Parathyroid adenoma (tissue), 2 donors: Measurements from ENCODE around the gene VDAC1.

Source experiments
- H2AFZ ChIP-seq: fragments of 300-600 bp; sonication (generic); one replicate; pipeline ENCODE4 v1.7.0; 2017; ENCODE audit warnings: antibody characterized with exemption, mild to moderate bottlenecking
- H3K27ac ChIP-seq: fragments of 300-600 bp; sonication (generic); one replicate; pipeline ENCODE4 v1.7.0; 2017
- H3K27me3 ChIP-seq: fragments of 300-600 bp; sonication (generic); one replicate; pipeline ENCODE4 v1.7.0; 2017; ENCODE audit warnings: low read length; ENCODE audit not compliant: control insufficient read depth, insufficient read depth
- H3K36me3 ChIP-seq: fragments of 300-600 bp; sonication (generic); one replicate; pipeline ENCODE4 v1.7.0; 2017; ENCODE audit warnings: low read length; ENCODE audit not compliant: control insufficient read depth, insufficient read depth
- H3K4me1 ChIP-seq: fragments of 300-600 bp; sonication (generic); one replicate; pipeline ENCODE4 v1.7.0; 2017; ENCODE audit warnings: control low read depth
- H3K4me2 ChIP-seq: fragments of 300-600 bp; sonication (generic); one replicate; pipeline ENCODE4 v1.7.0; 2017; ENCODE audit warnings: low read length
- H3K4me3 ChIP-seq: fragments of 300-600 bp; sonication (generic); one replicate; pipeline ENCODE4 v1.7.0; 2017; ENCODE audit warnings: low read depth, low read length
- H3K79me2 ChIP-seq: fragments of 300-600 bp; sonication (generic); one replicate; pipeline ENCODE4 v1.7.0; 2017; ENCODE audit warnings: control low read depth
- H3K9ac ChIP-seq: fragments of 300-600 bp; sonication (generic); one replicate; pipeline ENCODE4 v1.7.0; 2017; ENCODE audit warnings: mild to moderate bottlenecking
- H3K9me3 ChIP-seq: fragments of 300-600 bp; sonication (generic); one replicate; pipeline ENCODE4 v1.7.0; 2017; ENCODE audit warnings: low read length; ENCODE audit not compliant: control insufficient read depth
- CTCF ChIP-seq: fragments of 300-600 bp; sonication (generic); IDR thresholded peaks from one replicate; pipeline ENCODE4 v1.7.0; 2017; ENCODE audit warnings: antibody characterized with exemption, mild to moderate bottlenecking
- donor health status: primary hyperparathyroidism.

Gene VDAC1

DNA sequence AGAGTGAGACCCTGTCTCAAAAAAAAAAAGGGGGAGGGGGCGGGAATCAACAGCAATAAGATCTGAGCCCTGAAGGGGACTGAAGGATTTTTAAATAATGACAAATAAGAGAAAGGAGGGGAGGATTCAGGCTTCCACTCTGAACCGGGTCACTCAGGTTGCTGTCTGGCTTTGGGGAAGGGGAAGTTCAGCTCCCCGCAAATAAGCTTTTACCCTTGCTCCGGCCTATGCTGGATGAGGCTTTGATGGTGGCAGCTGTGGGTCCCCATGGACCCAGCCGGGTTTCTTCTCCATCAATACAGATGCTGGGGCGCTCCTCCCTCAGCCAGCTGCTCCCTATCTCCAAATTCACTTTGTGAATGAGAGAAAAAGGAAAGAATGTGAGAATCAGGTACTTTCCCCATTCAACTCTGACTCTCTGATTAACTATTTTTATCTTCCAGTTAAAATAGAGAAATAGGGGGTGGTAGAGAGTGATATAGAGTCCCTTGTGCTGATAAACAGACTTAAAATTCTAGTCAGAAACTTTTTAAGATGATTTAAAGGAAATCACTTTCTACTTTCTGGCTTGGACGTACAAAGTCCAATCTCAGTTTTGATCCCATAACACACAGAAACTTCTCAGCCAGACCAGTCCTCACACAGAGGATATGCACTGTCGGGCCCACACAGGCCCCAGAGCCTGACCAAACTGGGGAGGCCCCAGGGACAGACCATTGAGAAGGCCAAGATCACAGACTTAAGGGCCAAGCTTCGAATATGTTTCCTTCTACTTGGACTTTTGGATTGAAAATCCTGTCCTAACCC, 76.0 kb downstream of the VDAC1 start:
- no peak overlapping the region for H3K4me2 ChIP-seq
- no peak overlapping the region for H2AFZ ChIP-seq
- no peaks in the 10 kb centered on the region for H3K36me3 ChIP-seq
- no peaks in the 10 kb centered on the region for H3K9me3 ChIP-seq
- H3K27ac ChIP-seq, result no peak overlapping the region
- H3K27me3 ChIP-seq, result no peaks in the 10 kb centered on the region
- no peak overlapping the region for H3K4me3 ChIP-seq
- no peaks in the 10 kb centered on the region for H3K79me2 ChIP-seq
- H3K9ac ChIP-seq, result no peak overlapping the region
- H3K4me1 ChIP-seq, result no peaks in the 10 kb centered on the region
- no peak for TF ChIP-seq CTCF

DNA sequence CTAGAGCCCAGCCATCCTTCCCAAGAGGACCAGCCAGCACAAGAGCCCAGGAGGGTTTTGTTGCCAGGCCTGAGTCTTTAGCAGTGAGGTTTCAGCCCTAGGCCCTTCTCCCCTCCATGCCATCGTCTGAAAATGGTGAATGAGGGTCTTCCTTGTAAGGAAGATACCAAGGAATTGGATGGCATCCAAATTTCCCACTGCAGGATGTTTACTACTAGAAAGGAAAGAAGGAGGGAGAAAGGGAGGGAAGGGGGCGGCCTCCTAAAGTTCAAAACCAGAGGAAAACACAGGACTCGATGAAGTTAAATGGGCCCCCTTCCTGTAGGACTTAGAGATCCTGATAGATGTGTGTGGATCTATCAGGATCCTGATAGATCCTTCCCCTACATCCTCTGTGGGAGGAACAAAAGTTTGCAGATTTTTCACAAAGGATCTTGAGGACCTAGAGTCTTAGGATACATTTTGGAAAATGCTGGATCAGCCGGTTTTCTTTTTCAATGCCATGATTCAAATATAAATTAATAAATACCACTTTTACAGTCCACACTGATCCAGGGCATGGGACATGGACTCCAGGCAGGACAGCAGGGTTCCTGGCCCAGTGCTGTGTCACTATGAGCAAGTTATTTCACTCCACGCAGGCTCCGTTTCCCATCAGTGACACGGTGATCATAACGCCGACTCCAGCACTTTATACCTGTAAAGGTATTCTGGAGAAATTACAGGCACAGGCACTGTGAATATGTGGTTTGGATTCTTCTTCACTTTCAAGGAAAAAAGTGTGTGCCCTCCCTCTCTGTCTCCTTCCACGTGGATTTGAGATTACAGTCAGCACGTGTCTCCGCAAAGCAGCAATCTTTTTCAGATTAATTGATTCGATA, 77.2 kb downstream of the VDAC1 start:
- Histone ChIP-seq H3K27ac (no peak overlapping the region), H3K4me1 (no peaks in the 10 kb centered on the region), H3K27me3 (no peaks in the 10 kb centered on the region), H3K36me3 (no peaks in the 10 kb centered on the region), H2AFZ (no peak overlapping the region), H3K4me3 (no peak overlapping the region), H3K79me2 (no peaks in the 10 kb centered on the region), H3K9me3 (no peaks in the 10 kb centered on the region), H3K9ac (no peak overlapping the region), H3K4me2 (no peak overlapping the region)
- no peak for TF ChIP-seq CTCF

GRCh38 chr5:133926489-133927299, 78.1 kb downstream of the VDAC1 start:
- TF ChIP-seq CTCF, result no peak
- no peak overlapping the region for H3K27ac ChIP-seq

DNA sequence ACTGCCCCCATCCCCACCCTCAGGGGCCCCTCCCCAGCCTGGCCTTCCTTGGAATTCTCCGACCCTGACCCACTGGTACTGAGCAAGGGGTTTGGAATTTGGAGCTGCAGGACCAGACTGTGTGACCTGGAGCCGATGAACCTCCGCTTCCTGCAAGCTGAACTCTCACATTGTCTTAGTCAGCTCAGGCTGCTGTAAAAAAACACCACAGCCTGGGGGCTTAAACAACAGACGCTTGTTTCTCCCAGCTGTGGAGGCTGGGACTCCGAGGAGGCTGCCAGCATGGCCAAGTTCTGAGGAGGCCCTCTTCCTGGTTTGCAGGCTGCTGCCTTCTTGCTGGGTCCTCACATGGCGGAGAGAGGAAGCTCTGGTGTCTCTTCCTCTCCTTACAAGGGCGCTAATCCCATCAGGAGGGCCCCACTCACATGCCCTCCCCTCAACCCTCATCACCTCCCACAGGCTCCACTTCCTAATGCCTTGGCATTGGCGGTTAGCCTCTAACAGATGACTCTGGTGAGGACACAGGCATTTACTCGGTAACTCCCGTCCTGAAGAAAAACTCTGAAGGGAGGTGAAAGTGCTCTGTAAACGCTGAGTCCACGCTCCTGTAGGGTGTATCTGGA, 78.8 kb downstream of the VDAC1 start:
- H3K9me3 ChIP-seq, result no peaks in the 10 kb centered on the region
- H3K27me3 ChIP-seq, result no peaks in the 10 kb centered on the region
- H3K36me3 ChIP-seq, result no peaks in the 10 kb centered on the region
- H3K27ac ChIP-seq, result no peak overlapping the region
- H3K4me1 ChIP-seq, result no peaks in the 10 kb centered on the region
- H3K79me2 ChIP-seq, result no peaks in the 10 kb centered on the region
- no peak overlapping the region for H3K4me2 ChIP-seq
- no peak for TF ChIP-seq CTCF
- H3K4me3 ChIP-seq, result no peak overlapping the region
- no peak overlapping the region for H3K9ac ChIP-seq
- no peak overlapping the region for H2AFZ ChIP-seq

More at GRCh38 chr5:133926489-133927299, 78.1 kb downstream of the VDAC1 start:
- H3K4me3 ChIP-seq, result no peak overlapping the region
- no peak overlapping the region for H3K9ac ChIP-seq
- no peaks in the 10 kb centered on the region for H3K27me3 ChIP-seq
- no peaks in the 10 kb centered on the region for H3K9me3 ChIP-seq
- H3K36me3 ChIP-seq, result no peaks in the 10 kb centered on the region
- no peaks in the 10 kb centered on the region for H3K4me1 ChIP-seq
- no peak overlapping the region for H3K4me2 ChIP-seq
- no peak overlapping the region for H2AFZ ChIP-seq
- H3K79me2 ChIP-seq, result no peaks in the 10 kb centered on the region
